ENCODE data around the gene CYFIP1. TPM values are rescaled to one million over a fixed set of nuclear protein-coding genes. Genes with fewer than 3 reads are reported as not detected.

The CYFIP1 gene
- polyA plus RNA-seq, 1 experiment, result 93.4 TPM

DNA sequence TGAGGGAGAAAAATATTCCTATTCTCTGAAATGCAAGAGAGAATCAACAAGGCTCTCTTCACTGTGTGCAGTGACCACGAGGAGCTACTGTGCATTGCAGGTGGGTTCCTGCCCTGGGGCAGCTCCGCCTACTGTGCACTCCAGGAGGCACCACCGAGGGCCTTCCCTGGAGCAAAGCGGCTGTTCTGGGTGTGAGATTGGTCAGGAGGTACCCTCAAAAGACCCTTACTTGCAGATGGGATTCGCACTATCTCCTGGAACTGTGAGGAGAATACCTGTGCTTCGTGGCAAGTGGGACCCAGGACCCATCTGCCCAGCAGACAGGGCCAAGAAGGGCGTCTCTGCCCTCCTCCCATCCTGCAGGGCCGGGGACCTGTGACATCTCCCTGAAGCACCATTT, 68.9 kb downstream of the CYFIP1 start:
- TF ChIP-seq, protein P1, sequence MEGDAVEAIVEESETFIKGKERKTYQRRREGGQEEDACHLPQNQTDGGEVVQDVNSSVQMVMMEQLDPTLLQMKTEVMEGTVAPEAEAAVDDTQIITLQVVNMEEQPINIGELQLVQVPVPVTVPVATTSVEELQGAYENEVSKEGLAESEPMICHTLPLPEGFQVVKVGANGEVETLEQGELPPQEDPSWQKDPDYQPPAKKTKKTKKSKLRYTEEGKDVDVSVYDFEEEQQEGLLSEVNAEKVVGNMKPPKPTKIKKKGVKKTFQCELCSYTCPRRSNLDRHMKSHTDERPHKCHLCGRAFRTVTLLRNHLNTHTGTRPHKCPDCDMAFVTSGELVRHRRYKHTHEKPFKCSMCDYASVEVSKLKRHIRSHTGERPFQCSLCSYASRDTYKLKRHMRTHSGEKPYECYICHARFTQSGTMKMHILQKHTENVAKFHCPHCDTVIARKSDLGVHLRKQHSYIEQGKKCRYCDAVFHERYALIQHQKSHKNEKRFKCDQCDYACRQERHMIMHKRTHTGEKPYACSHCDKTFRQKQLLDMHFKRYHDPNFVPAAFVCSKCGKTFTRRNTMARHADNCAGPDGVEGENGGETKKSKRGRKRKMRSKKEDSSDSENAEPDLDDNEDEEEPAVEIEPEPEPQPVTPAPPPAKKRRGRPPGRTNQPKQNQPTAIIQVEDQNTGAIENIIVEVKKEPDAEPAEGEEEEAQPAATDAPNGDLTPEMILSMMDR (IDR thresholded peaks at IDR 0.05; ENCODE audit: insufficient read depth, low read depth, low read length), result no peak
- H3K36me3 ChIP-seq (ENCODE audit: control insufficient read depth, insufficient read depth, low read length), result peaks cover 43% of the 10 kb centered on the region
- DNase-seq (ENCODE audit: low read depth), result no peak
- CTCF ChIA-PET, result no interaction called here
- H3K27me3 ChIP-seq (ENCODE audit: control insufficient read depth, insufficient read depth, low read length), result no peaks in the 10 kb centered on the region
- H3K4me3 ChIP-seq (ENCODE audit: low read depth, low read length), result no peak overlapping the region
- POLR2A ChIA-PET, result no interaction called here

DNA sequence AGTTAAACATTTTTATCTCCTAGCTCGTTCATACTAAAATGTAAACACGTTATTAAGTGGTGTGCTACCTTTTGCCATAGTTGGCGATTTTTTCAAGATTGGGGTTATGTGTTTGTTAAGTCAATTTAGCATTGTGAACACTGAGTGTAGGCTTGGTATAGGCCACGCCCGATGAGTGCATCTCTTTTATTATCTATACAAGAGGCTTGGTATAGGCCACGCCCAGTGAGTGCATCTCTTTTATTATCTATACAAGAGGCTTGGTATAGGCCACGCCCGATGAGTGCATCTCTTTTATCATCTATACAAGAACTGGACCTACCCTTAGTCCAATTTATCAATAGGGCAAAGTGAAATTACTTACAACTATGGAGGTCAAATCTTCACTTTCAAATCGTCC, 71.3 kb downstream of the CYFIP1 start:
- CTCF ChIA-PET, result interaction anchor here (1.3 kb wide), 1 partner anchor 17 kb away, joined by 5 read pairs; no protein-coding TSS in a partner anchor
- H3K4me3 ChIP-seq (ENCODE audit: low read depth, low read length), result no peak overlapping the region
- peaks cover 36% of the 10 kb centered on the region for H3K36me3 ChIP-seq (ENCODE audit: control insufficient read depth, insufficient read depth, low read length)
- no peak for DNase-seq (ENCODE audit: low read depth)
- POLR2A ChIA-PET, result no interaction called here
- TF ChIP-seq, protein P1 (IDR thresholded peaks at IDR 0.05; ENCODE audit: insufficient read depth, low read depth, low read length), result no peak
- no peaks in the 10 kb centered on the region for H3K27me3 ChIP-seq (ENCODE audit: control insufficient read depth, insufficient read depth, low read length)

DNA sequence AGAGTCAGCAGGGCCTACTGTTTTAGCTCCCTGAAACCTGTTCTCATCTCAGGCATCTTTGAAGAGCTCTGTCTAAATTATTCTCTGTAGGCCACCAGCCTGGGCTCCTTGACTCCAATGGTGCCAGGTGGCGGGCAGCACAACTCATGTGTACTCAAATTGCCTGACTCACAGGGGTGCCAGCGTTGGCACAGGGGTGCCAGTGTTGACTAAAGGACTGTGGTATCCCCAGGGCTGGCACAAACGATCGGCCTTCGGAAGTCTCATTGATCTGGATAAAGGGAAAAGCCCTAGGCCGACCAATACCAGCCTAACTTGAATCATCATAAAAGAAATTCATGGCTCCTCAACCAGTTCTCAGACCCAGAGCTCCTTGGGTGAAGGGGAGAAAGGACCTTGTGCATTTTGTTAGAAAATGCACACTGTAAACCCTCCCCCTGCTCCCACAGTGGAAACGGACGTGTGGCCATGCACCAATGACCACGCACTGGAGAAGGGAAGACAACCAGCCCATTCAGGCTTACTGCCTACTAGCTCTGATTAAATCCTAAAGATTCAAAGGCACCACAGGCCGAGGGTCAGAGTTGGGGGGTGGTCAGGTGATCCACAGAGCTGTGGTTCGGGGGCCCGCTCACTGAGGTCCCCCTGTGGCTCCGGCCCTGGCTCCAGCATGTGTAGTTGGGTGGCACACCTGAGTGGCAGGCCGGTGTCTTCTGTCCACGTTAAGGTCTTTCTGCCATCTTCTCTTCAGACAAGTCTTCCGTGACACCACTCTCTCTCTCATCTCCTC, 72.8 kb downstream of the CYFIP1 start:
- DNase-seq (ENCODE audit: low read depth), result no peak
- H3K27me3 ChIP-seq (ENCODE audit: control insufficient read depth, insufficient read depth, low read length), result no peaks in the 10 kb centered on the region
- H3K4me3 ChIP-seq (ENCODE audit: low read depth, low read length), result no peak overlapping the region
- H3K36me3 ChIP-seq (ENCODE audit: control insufficient read depth, insufficient read depth, low read length), result peaks cover 47% of the 10 kb centered on the region
- POLR2A ChIA-PET, result no interaction called here
- TF ChIP-seq, protein P1 (IDR thresholded peaks at IDR 0.05; ENCODE audit: insufficient read depth, low read depth, low read length), result no peak
- CTCF ChIA-PET, result interaction anchor here (1.3 kb wide), 1 partner anchor 18 kb away, joined by 5 read pairs; no protein-coding TSS in a partner anchor

DNA sequence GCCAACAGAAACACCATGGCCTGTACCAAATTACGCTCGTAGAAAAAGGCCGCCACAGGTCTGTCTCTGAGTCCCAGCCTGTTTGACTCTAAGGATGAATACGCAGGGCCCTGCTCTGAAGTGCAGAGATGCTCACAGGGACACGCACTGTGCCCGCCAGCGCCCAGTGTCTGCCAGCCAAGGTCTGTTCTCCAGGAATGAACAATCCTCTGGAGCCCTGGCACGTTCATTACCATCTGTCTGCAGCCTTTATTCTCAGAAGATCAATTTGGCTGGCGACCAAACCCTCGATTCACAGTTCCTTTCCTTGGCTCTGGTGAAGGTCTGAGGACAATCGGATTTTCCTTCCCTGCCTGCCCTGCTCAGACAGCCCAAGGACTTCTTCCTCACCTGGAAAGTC, 75.4 kb downstream of the CYFIP1 start:
- TF ChIP-seq, protein P1 (IDR thresholded peaks at IDR 0.05; ENCODE audit: insufficient read depth, low read depth, low read length), result no peak
- H3K4me3 ChIP-seq (ENCODE audit: low read depth, low read length), result no peak overlapping the region
- H3K36me3 ChIP-seq (ENCODE audit: control insufficient read depth, insufficient read depth, low read length), result peaks cover 43% of the 10 kb centered on the region
- H3K27me3 ChIP-seq (ENCODE audit: control insufficient read depth, insufficient read depth, low read length), result no peaks in the 10 kb centered on the region
- ChIA-PET POLR2A (no interaction called here), CTCF (no interaction called here)
- DNase-seq (ENCODE audit: low read depth), result no peak

DNA sequence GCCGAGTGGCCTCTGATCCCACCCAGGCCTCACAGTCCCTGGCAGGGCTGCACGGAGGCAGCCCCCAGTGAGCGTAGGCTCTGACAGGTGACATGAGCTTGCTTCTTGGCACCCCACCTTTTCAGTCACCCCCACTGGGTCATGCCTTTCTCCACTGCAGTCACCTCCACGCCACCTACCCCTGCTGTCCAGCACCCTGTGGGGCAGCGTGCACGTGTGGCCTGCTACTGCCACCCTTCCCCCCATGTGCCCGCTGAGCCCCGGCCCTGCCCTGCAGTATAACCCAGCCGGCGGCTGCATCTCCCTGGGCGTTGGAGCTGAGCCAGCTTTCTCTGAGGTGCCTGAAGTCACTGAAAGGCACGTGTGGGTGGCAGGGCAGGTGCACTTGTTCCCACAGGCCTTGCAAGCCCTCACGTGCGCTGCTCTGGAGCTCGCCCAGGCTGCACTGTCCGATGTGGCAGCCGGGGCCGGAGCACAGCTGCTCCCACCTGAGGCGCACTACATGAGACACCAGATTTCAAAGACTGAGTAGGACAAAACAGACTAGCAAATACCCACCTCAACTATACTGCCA, 76.1 kb downstream of the CYFIP1 start:
- TF ChIP-seq, protein P1 (IDR thresholded peaks at IDR 0.05; ENCODE audit: insufficient read depth, low read depth, low read length), result no peak
- POLR2A ChIA-PET, result no interaction called here
- Histone ChIP-seq H3K4me3 (ENCODE audit: low read depth, low read length) (no peak overlapping the region), H3K36me3 (ENCODE audit: control insufficient read depth, insufficient read depth, low read length) (peaks cover 41% of the 10 kb centered on the region), H3K27me3 (ENCODE audit: control insufficient read depth, insufficient read depth, low read length) (no peaks in the 10 kb centered on the region)
- no peak for DNase-seq (ENCODE audit: low read depth)
- CTCF ChIA-PET, result no interaction called here
